ENCODE results near the gene HOXA7.

Gene HOXA7

DNA sequence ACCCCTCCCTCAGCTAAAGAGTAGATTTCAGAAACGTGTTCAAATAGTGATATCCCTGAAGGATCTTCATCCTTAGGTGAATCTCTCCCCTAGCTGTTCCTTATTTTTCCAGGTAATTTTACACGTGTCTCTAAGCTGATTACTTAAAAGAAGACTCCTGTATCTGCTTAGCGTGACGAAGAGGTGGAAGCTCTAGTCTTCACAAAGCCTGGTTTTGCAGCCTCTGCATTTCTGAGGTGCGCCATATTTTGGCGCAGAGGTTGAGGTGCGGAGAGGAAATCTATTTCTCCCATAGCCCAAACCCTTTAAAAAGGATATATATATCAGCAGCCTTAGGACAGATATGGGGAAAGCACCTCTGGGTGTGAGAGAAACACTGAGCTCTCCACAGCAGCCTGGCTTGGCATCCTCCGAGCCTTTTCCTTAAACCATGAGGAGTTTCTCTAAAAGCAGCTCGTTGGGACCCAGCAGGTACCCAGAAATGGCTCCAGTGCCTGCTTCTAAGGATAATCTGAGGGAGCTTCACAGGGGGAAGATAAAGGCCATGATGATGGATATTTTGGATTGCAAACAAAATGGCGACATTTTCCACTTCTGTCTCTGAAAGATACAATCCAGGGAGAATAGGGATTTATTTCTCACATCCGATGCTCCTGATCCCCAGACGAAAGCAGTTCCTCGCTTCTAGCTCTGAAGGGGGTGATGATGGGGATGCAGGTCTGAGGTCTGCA, 51.0 kb downstream of the HOXA7 start:
- Histone ChIP-seq H3K4me1 (ENCODE audit: control insufficient read depth, insufficient read depth, low read length) (no peaks in the 10 kb centered on the region; the same call in 1 of the 2 replicates), H3K27ac (ENCODE audit: extremely low read depth, low read depth, low read length) (no peak overlapping the region), H3K4me3 (ENCODE audit: low read depth, low read length) (no peak overlapping the region), H3K36me3 (ENCODE audit: control insufficient read depth in 2 of 2, insufficient read depth in 1 of 2, low read length in 2 of 2) (peaks cover 12 to 36% of the 10 kb centered on the region in 2 experiments), H3K9me3 (ENCODE audit: control insufficient read depth, insufficient read depth, low read depth, low read length) (no peaks in the 10 kb centered on the region)
- POLR2A ChIA-PET: interaction anchor here (0.5 to 2.0 kb wide), 5 partner anchors 9 to 632 kb away, joined by 3 to 8 read pairs (median 4); partner anchors contain the start of gene HOXA1
- TF ChIP-seq REST (tag by site-specific recombination; IDR thresholded peaks at IDR 0.05) (no peak), ZNF16 (tag by site-specific recombination; IDR thresholded peaks at IDR 0.05; ENCODE audit: low read depth) (no peak), ZBTB8A (tag by site-specific recombination; IDR thresholded peaks at IDR 0.05) (no peak), ZIC2 (tag by site-specific recombination; IDR thresholded peaks at IDR 0.05) (no peak), ZNF311 (tag by site-specific recombination; IDR thresholded peaks at IDR 0.05; ENCODE audit: borderline replicate concordance) (no peak), ZNF791 (tag by site-specific recombination; IDR thresholded peaks at IDR 0.05) (no peak), ZNF10 (tag by site-specific recombination; IDR thresholded peaks at IDR 0.05) (no peak), TSHZ1 (tag by site-specific recombination; IDR thresholded peaks at IDR 0.05; ENCODE audit: borderline replicate concordance) (no peak), ZNF521 (tag by site-specific recombination; IDR thresholded peaks at IDR 0.05) (no peak), ZNF2 (tag by site-specific recombination; IDR thresholded peaks at IDR 0.05) (no peak)
- TF ChIP-seq, protein P1, sequence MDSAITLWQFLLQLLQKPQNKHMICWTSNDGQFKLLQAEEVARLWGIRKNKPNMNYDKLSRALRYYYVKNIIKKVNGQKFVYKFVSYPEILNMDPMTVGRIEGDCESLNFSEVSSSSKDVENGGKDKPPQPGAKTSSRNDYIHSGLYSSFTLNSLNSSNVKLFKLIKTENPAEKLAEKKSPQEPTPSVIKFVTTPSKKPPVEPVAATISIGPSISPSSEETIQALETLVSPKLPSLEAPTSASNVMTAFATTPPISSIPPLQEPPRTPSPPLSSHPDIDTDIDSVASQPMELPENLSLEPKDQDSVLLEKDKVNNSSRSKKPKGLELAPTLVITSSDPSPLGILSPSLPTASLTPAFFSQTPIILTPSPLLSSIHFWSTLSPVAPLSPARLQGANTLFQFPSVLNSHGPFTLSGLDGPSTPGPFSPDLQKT (IDR thresholded peaks at IDR 0.05; ENCODE audit: borderline replicate concordance, low read depth, low read length): no peak
- CTCF ChIA-PET: interaction anchor here (0.7 to 1.9 kb wide), 3 partner anchors 9 to 252 kb away, joined by 3 to 11 read pairs (median 3); partner anchors contain the start of gene HOXA1

DNA sequence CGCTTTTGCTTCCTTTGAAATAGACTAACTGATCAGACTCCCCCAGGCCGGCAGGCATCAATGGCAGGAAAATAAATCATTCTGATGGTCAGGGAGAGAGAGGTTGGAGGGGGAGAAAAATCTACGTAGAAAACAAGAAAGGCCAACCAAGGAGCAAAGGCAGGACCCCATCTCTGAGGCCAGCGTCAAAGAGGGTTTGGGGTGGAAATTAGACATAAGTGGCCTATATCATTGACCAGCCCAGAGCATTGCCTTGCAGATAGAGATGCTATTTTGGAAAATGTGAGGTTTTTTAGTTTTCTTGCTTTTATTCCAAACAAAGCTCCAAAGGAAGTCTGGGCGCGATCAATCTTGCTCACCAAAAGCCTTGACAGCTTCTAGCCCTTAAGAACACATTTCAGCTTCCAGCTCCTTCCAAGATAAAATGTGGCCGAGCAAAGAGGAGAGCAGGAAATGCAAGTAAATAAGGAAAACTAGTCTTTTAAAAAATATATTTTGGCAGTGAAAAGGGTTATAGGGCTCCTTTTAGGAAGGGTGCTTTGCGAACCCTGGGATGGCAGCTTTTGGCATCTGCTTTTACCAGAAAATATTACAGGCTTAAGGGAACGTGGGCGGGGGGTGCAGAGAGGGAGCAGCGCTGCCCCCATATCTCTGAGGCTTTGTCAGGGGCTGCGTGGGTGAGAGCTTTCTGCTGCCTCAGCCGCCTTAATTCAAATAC, 52.0 kb downstream of the HOXA7 start:
- H3K36me3 ChIP-seq (ENCODE audit: control insufficient read depth in 2 of 2, insufficient read depth in 1 of 2, low read length in 2 of 2): peaks cover 19 to 40% of the 10 kb centered on the region in 2 experiments
- H3K27ac ChIP-seq (ENCODE audit: extremely low read depth, low read depth, low read length): no peak overlapping the region
- TF ChIP-seq ZFP41 (tag by site-specific recombination; IDR thresholded peaks at IDR 0.05; ENCODE audit: borderline replicate concordance): no peak
- no peak for TF ChIP-seq ZNF169 (tag by site-specific recombination; IDR thresholded peaks at IDR 0.05)
- no peak for TF ChIP-seq OSR2 (tag by site-specific recombination; IDR thresholded peaks at IDR 0.05)
- TF ChIP-seq ZNF426 (tag by site-specific recombination; IDR thresholded peaks at IDR 0.05): no peak
- peak; percentile 82 for TF ChIP-seq ZFHX2 (tag by site-specific recombination; conservative IDR thresholded peaks at IDR 0.05)
- peak; percentile 72 for TF ChIP-seq EGR2 (tag by site-specific recombination; IDR thresholded peaks at IDR 0.05; ENCODE audit: low read depth)
- TF ChIP-seq ZSCAN4 (tag by site-specific recombination; IDR thresholded peaks at IDR 0.05): no peak
- TF ChIP-seq ZNF350 (tag by site-specific recombination; IDR thresholded peaks at IDR 0.05): no peak
- no peaks in the 10 kb centered on the region for H3K9me3 ChIP-seq (ENCODE audit: control insufficient read depth, insufficient read depth, low read depth, low read length)
- ChIA-PET CTCF (interaction anchor here (1.0 to 1.9 kb wide), 2 partner anchors 8 to 242 kb away, joined by 3 to 11 read pairs; partner anchors contain the start of gene HOXA1), POLR2A (interaction anchor here (0.5 to 2.0 kb wide), 5 partner anchors 8 to 633 kb away, joined by 3 to 8 read pairs (median 4); partner anchors contain the start of gene HOXA1)
- no peaks in the 10 kb centered on the region for H3K4me1 ChIP-seq (ENCODE audit: control insufficient read depth, insufficient read depth, low read length)
- no peak overlapping the region for H3K4me3 ChIP-seq (ENCODE audit: low read depth, low read length)
